ENCODE results near the gene FGF14. TPM values are rescaled to one million over a fixed set of nuclear protein-coding genes. Genes with fewer than 3 reads are reported as not detected.

FGF14 gene
- total and polyA plus RNA-seq, 2 experiments from 2014 or later, result 0.03 TPM; not detected in 1

- Mint-ChIP-seq H3K4me1 (peaks cover 10% of the 10 kb centered on the region), H3K4me3 (no peak overlapping the region), H3K9me3 (no peaks in the 10 kb centered on the region), H3K36me3 (ENCODE audit: low read depth) (0 out of 3 replicates have a peak, but pooled peaks cover 3% of the 10 kb centered on the region), H3K27ac (no peak overlapping the region), H3K27me3 (ENCODE audit: insufficient read depth, low read depth, poor library complexity) (no peaks in the 10 kb centered on the region)
- Histone ChIP-seq H3K27me3 (ENCODE audit: insufficient read depth) (no peaks in the 10 kb centered on the region), H3K4me2 (no peak overlapping the region), H3K79me2 (replicated peaks; ENCODE audit: insufficient read depth) (no peaks in the 10 kb centered on the region), H4K20me1 (replicated peaks; ENCODE audit: insufficient read depth) (no peaks in the 10 kb centered on the region), H2AFZ (peak overlapping the region; percentile 70; the same call in 1 of the 2 replicates), H3K27ac (ENCODE audit: low read depth) (no peak overlapping the region), H3K4me1 (ENCODE audit: insufficient read depth) (no peaks in the 10 kb centered on the region), H3K36me3 (ENCODE audit: insufficient read depth) (no peaks in the 10 kb centered on the region), H3K4me3 (no peak overlapping the region), H3K9me2 (ENCODE audit: insufficient read depth) (peaks cover 6% of the 10 kb centered on the region; the same call in 1 of the 2 replicates), H3F3A (replicated peaks; ENCODE audit: low read depth) (no peaks in the 10 kb centered on the region)
- ATAC-seq (no peak), DNase-seq (ENCODE audit: low spot score) (no peak)
- TF ChIP-seq POLR2AphosphoS5 (IDR thresholded peaks at IDR 0.05; ENCODE audit: low read depth) (no peak), ZNF114 (CRISPR knock-in tag; IDR thresholded peaks at IDR 0.05) (no peak), REST (IDR thresholded peaks at IDR 0.05; ENCODE audit: unreplicated experiment) (no peak), CTCF (conservative IDR thresholded peaks at IDR 0.05; ENCODE audit: low read depth in 2 of 2) (no peak), JUNB (IDR thresholded peaks at IDR 0.05; ENCODE audit: unreplicated experiment) (no peak), CREB1 (CRISPR knock-in tag; IDR thresholded peaks at IDR 0.05; ENCODE audit: low read depth) (no peak), STAT1 (IDR thresholded peaks at IDR 0.05; ENCODE audit: unreplicated experiment) (no peak), ZNF331 (CRISPR knock-in tag; IDR thresholded peaks at IDR 0.05; ENCODE audit: low read depth) (no peak), EZH2phosphoT487 (IDR thresholded peaks at IDR 0.05; ENCODE audit: unreplicated experiment) (no peak), EZH2 (IDR thresholded peaks at IDR 0.05; ENCODE audit: low read depth, unreplicated experiment) (no peak), ZNF462 (CRISPR knock-in tag; IDR thresholded peaks at IDR 0.05) (no peak)
Observed at GRCh38 chr13:101706651-101707050, 695.2 kb downstream of the FGF14 start.

Data from GM23338 (cell line).